ENCODE measurements around the gene ARHGEF4. TPM values are rescaled to one million over a fixed set of nuclear protein-coding genes. Genes with fewer than 3 reads are reported as not detected.

The ARHGEF4 gene
- total RNA-seq, 1 experiment from 2014 or later, result 12.6 TPM

GRCh38 chr2:130854301-130854700, 17.6 kb downstream of the ARHGEF4 start:
- no peak for TF ChIP-seq CTCF (conservative IDR thresholded peaks at IDR 0.05)
- no peak overlapping the region for H2BK120ac ChIP-seq (ENCODE audit: low read depth, low read length, poor library complexity, severe bottlenecking)
- H2BK12ac ChIP-seq (ENCODE audit: insufficient read length, low read depth, low read length), result no peak overlapping the region
- no peak overlapping the region for H2BK20ac ChIP-seq (ENCODE audit: low read depth, low read length, poor library complexity, severe bottlenecking)
- Mint-ChIP-seq H3K9me3 (no peaks in the 10 kb centered on the region), H3K27ac (no peak overlapping the region), H3K4me1 (peaks cover 0 to 3% of the 10 kb centered on the region in 2 experiments; a peak in 1 of 4 replicates), H3K27me3 (ENCODE audit: low read depth) (no peaks in the 10 kb centered on the region), H3K36me3 (ENCODE audit: insufficient read depth in 1 of 3, low read depth in 3 of 3) (no peaks in the 10 kb centered on the region), H3K4me3 (no peak overlapping the region)
- no peak overlapping the region for H4K91ac ChIP-seq (ENCODE audit: insufficient read length, low read depth, low read length)
- no peak overlapping the region for H3K4ac ChIP-seq (ENCODE audit: low read depth, low read length)
- no peak for DNase-seq
- no CpG with 5 or more reads among the region's 5 CpGs for WGBS (ENCODE audit: extremely low coverage, insufficient read length, low lambda C conversion rate)
- no peak overlapping the region for H4K5ac ChIP-seq (ENCODE audit: insufficient read length, low read depth, low read length)
- H3K9ac ChIP-seq (ENCODE audit: extremely low read depth, insufficient read length, low read length), result no peak overlapping the region
- H3T11ph ChIP-seq (ENCODE audit: low read length), result no peak overlapping the region
- no peak overlapping the region for H2AK5ac ChIP-seq (ENCODE audit: insufficient read length, low read length)
- no peaks in the 10 kb centered on the region for H3K4me1 ChIP-seq (ENCODE audit: insufficient read depth, low read length)
- H3K4me2 ChIP-seq (ENCODE audit: insufficient read depth, insufficient read length, low read length), result no peak overlapping the region
- H2BK5ac ChIP-seq (ENCODE audit: insufficient read length, low read length), result no peak overlapping the region
- H2AFZ ChIP-seq (ENCODE audit: low read length), result no peak overlapping the region
- H3K79me1 ChIP-seq (ENCODE audit: insufficient read depth, low read depth, low read length, poor library complexity, severe bottlenecking), result no peaks in the 10 kb centered on the region
- no peak overlapping the region for H4K8ac ChIP-seq (replicated peaks; ENCODE audit: insufficient read length, low read depth, low read length)
- no peak overlapping the region for H3K27ac ChIP-seq (ENCODE audit: insufficient read length, low read depth, low read length)
- H3K23ac ChIP-seq (ENCODE audit: insufficient read length, low read depth, low read length), result no peak overlapping the region
- no peak overlapping the region for H3K56ac ChIP-seq (ENCODE audit: insufficient read length, low read depth, low read length)
- no peaks in the 10 kb centered on the region for H3K79me2 ChIP-seq (ENCODE audit: insufficient read depth, low read length)
- H2BK15ac ChIP-seq (ENCODE audit: low read depth, low read length), result no peak overlapping the region
- no peak overlapping the region for H3K14ac ChIP-seq (ENCODE audit: insufficient read depth, low read length)
- no peaks in the 10 kb centered on the region for H4K20me1 ChIP-seq (ENCODE audit: control insufficient read depth, insufficient read depth, insufficient read length)
- no peaks in the 10 kb centered on the region for H3K27me3 ChIP-seq (ENCODE audit: insufficient read depth, low read length)
- no peaks in the 10 kb centered on the region for H3K9me3 ChIP-seq (ENCODE audit: control insufficient read depth, low read depth, low read length)
- H3K18ac ChIP-seq (ENCODE audit: insufficient read length, low read depth, low read length), result no peak overlapping the region
- no peaks in the 10 kb centered on the region for H3K23me2 ChIP-seq (ENCODE audit: insufficient read length, low read depth, low read length, poor library complexity, severe bottlenecking)
